ENCODE results near the gene FAM210B. TPM values are rescaled to one million over a fixed set of nuclear protein-coding genes. Genes with fewer than 3 reads are reported as not detected.

Gene FAM210B
- total RNA-seq, 4 donors from 2014 or later = 15.3 to 30.7 (median 25.5) TPM

- Histone ChIP-seq H3K27me3 (no peaks in the 10 kb centered on the region), H3K9me3 (no peaks in the 10 kb centered on the region), H3K27ac (no peak overlapping the region), H3K4me1 (no peaks in the 10 kb centered on the region), H3K36me3 (peaks cover 0 to 16% (median 3%) of the 10 kb centered on the region in 4 donors), H3K4me3 (no peak overlapping the region)
- TF ChIP-seq, protein P1, sequence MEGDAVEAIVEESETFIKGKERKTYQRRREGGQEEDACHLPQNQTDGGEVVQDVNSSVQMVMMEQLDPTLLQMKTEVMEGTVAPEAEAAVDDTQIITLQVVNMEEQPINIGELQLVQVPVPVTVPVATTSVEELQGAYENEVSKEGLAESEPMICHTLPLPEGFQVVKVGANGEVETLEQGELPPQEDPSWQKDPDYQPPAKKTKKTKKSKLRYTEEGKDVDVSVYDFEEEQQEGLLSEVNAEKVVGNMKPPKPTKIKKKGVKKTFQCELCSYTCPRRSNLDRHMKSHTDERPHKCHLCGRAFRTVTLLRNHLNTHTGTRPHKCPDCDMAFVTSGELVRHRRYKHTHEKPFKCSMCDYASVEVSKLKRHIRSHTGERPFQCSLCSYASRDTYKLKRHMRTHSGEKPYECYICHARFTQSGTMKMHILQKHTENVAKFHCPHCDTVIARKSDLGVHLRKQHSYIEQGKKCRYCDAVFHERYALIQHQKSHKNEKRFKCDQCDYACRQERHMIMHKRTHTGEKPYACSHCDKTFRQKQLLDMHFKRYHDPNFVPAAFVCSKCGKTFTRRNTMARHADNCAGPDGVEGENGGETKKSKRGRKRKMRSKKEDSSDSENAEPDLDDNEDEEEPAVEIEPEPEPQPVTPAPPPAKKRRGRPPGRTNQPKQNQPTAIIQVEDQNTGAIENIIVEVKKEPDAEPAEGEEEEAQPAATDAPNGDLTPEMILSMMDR (IDR thresholded peaks at IDR 0.05) = no peak
- TF ChIP-seq POLR2AphosphoS5 (IDR thresholded peaks at IDR 0.05) = no peak
- TF ChIP-seq POLR2A (IDR thresholded peaks at IDR 0.05) = no peak
- TF ChIP-seq EP300 (IDR thresholded peaks at IDR 0.05; ENCODE audit: low read depth) = no peak
- intact Hi-C loops (cut with DNase I; ENCODE audit: low total_unique reads) = no loop called here
- no peak for DNase-seq
- in situ Hi-C loops (cut with MboI; ENCODE audit: low pct_ligation_motif_present in 1 of 4, low pct_unique_long_range_greater_than_20kb in 1 of 4, low sequenced_read_pairs in 3 of 4) = no loop called here
- WGBS, 2 donors (ENCODE audit: low coverage in 1 of 2) = 90 to 94% methylated on average over 4 of the region's 4 CpGs
These were observed 23.9 kb downstream of the FAM210B start for GRCh38 chr20:56382696-56383095.

DNA sequence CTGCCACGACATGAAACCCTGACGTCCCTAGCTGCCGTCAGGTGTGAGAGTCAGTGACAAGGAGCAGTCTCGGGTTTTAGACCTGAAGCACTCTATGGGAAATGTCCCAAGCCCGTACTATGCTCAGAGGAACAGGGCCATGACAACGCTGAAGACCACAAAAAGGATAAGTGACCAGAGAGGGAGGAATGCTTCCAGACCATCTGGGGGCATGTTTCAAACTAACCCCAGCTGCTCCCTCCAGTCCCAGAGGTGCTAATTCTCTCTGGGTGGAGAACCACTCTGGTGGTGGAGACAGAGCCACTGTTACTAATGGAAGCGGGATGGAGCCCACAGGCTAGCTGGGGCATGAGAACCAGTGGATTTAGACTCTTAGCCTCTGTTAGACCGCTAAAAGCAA is 24.6 kb downstream of the FAM210B start:
- no peak for TF ChIP-seq POLR2A (IDR thresholded peaks at IDR 0.05)
- TF ChIP-seq EP300 (IDR thresholded peaks at IDR 0.05; ENCODE audit: low read depth) = no peak
- TF ChIP-seq POLR2AphosphoS5 (IDR thresholded peaks at IDR 0.05) = no peak
- TF ChIP-seq, protein P1 (IDR thresholded peaks at IDR 0.05) = no peak
- H3K4me3 ChIP-seq = no peak overlapping the region
- in situ Hi-C loops (cut with MboI; ENCODE audit: low pct_ligation_motif_present in 1 of 4, low pct_unique_long_range_greater_than_20kb in 1 of 4, low sequenced_read_pairs in 3 of 4) (no loop called here), intact Hi-C loops (cut with DNase I; ENCODE audit: low total_unique reads) (no loop called here)
- H3K9me3 ChIP-seq = no peaks in the 10 kb centered on the region
- peaks cover 0 to 16% (median 3%) of the 10 kb centered on the region in 4 donors for H3K36me3 ChIP-seq
- H3K27me3 ChIP-seq = no peaks in the 10 kb centered on the region
- H3K4me1 ChIP-seq = no peaks in the 10 kb centered on the region
- H3K27ac ChIP-seq = no peak overlapping the region
- 80 to 93% methylated on average over 1 to 8 of the region's 8 CpGs for WGBS, 2 donors (ENCODE audit: low coverage in 1 of 2)
- DNase-seq = no peak

DNA sequence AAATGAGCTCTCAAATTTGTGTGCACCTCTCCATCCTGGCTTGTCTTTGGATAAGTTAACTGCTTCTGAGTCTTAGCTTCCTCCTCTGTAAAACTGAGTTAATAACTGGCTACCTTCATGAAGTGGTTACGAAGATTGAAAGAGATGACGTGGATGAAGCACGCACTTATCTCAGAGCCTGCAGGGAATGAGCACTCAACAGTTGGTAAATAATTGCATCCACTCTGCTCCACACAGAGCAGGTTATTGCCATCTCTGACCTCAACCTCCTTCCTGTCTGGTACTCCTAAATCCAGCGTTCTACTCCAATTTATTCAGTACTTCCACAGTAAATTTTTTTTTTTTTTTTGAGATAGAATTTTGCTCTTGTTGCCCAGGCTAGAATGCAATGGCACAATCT is 26.4 kb downstream of the FAM210B start:
- no peak for TF ChIP-seq EP300 (IDR thresholded peaks at IDR 0.05; ENCODE audit: low read depth)
- no peak for TF ChIP-seq POLR2A (IDR thresholded peaks at IDR 0.05)
- TF ChIP-seq POLR2AphosphoS5 (IDR thresholded peaks at IDR 0.05) = no peak
- TF ChIP-seq, protein P1 (IDR thresholded peaks at IDR 0.05) = no peak
- DNase-seq = no peak
- H3K27me3 ChIP-seq = no peaks in the 10 kb centered on the region
- H3K4me1 ChIP-seq = no peaks in the 10 kb centered on the region
- H3K9me3 ChIP-seq = no peaks in the 10 kb centered on the region
- in situ Hi-C loops (cut with MboI; ENCODE audit: low pct_ligation_motif_present in 1 of 4, low pct_unique_long_range_greater_than_20kb in 1 of 4, low sequenced_read_pairs in 3 of 4) (no loop called here), intact Hi-C loops (cut with DNase I; ENCODE audit: low total_unique reads) (no loop called here)
- peaks cover 0 to 16% (median 3%) of the 10 kb centered on the region in 4 donors for H3K36me3 ChIP-seq
- H3K4me3 ChIP-seq = no peak overlapping the region
- H3K27ac ChIP-seq = no peak overlapping the region
- WGBS, 2 donors (ENCODE audit: low coverage in 1 of 2) = 87 to 94% methylated on average over 4 of the region's 4 CpGs

GRCh38 chr20:56386219-56386618 is 27.4 kb downstream of the FAM210B start:
- Histone ChIP-seq H3K27ac (no peak overlapping the region), H3K9me3 (no peaks in the 10 kb centered on the region), H3K27me3 (no peaks in the 10 kb centered on the region), H3K4me1 (peaks cover 0 to 9% (median 6%) of the 10 kb centered on the region in 4 donors), H3K4me3 (no peak overlapping the region), H3K36me3 (peaks cover 0 to 16% (median 3%) of the 10 kb centered on the region in 4 donors)
- WGBS, 2 donors (ENCODE audit: low coverage in 1 of 2) = 84 to 93% methylated on average over 6 of the region's 6 CpGs
- no peak for TF ChIP-seq EP300 (IDR thresholded peaks at IDR 0.05; ENCODE audit: low read depth)
- intact Hi-C loops (cut with DNase I; ENCODE audit: low total_unique reads) = no loop called here
- in situ Hi-C loops (cut with MboI; ENCODE audit: low pct_ligation_motif_present in 1 of 4, low pct_unique_long_range_greater_than_20kb in 1 of 4, low sequenced_read_pairs in 3 of 4) = no loop called here
- no peak for DNase-seq

- Histone ChIP-seq H3K36me3 (peaks cover 0 to 10% (median 3%) of the 10 kb centered on the region in 4 donors), H3K27ac (no peak overlapping the region), H3K9me3 (no peaks in the 10 kb centered on the region), H3K4me3 (no peak overlapping the region), H3K27me3 (no peaks in the 10 kb centered on the region), H3K4me1 (peaks cover 6 to 21% (median 20%) of the 10 kb centered on the region in 4 donors)
- no peak for DNase-seq
- intact Hi-C loops (cut with DNase I; ENCODE audit: low total_unique reads) (no loop called here), in situ Hi-C loops (cut with MboI; ENCODE audit: low pct_ligation_motif_present in 1 of 4, low pct_unique_long_range_greater_than_20kb in 1 of 4, low sequenced_read_pairs in 3 of 4) (no loop called here)
- WGBS, 2 donors (ENCODE audit: low coverage in 1 of 2) = 88 to 99% methylated on average over 4 of the region's 4 CpGs
- TF ChIP-seq POLR2AphosphoS5 (IDR thresholded peaks at IDR 0.05) = no peak
These were observed 30.1 kb downstream of the FAM210B start for GRCh38 chr20:56388882-56389281.

Measured in transverse colon (tissue), 4 donors.